NB4 (cell line): ENCODE measurements around the gene STOML3.

ENCODE experiments used
- POLR2A ChIP-seq: IDR thresholded peaks from 2 replicates; pipeline ENCODE4 v1.6.1; 2011; ENCODE audit warnings: mild to moderate bottlenecking; ENCODE audit not compliant: insufficient read length; ENCODE audit errors: extremely low read depth
- TF ChIP-seq, protein P1 (sequence below): IDR thresholded peaks from one replicate; pipeline ENCODE4 v1.5.1; 2012; ENCODE audit warnings: low read depth, low read length

DNA sequence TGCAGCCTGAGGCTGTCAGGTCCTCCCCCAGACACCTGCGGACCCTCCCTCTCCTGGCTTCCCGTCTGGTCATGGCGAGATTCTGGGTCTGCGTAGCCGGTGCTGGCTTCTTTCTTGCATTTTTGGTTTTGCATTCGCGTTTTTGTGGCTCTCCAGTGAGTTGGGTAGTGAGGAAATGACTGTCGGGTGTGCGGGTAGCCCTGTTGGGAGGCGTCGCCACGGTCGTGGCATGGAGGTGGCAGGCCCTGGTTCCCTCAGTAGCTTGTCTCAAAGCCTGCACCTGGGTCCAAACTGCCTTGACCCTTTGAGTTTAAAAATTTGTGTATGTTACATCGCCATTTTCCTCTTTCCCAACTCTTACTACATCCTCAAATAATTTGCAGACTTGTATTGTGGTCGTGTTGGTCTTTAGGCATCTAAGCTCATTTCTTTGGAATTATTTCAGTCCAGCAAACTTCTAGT is 48.0 kb upstream of the STOML3 start:
- TF ChIP-seq, protein P1, sequence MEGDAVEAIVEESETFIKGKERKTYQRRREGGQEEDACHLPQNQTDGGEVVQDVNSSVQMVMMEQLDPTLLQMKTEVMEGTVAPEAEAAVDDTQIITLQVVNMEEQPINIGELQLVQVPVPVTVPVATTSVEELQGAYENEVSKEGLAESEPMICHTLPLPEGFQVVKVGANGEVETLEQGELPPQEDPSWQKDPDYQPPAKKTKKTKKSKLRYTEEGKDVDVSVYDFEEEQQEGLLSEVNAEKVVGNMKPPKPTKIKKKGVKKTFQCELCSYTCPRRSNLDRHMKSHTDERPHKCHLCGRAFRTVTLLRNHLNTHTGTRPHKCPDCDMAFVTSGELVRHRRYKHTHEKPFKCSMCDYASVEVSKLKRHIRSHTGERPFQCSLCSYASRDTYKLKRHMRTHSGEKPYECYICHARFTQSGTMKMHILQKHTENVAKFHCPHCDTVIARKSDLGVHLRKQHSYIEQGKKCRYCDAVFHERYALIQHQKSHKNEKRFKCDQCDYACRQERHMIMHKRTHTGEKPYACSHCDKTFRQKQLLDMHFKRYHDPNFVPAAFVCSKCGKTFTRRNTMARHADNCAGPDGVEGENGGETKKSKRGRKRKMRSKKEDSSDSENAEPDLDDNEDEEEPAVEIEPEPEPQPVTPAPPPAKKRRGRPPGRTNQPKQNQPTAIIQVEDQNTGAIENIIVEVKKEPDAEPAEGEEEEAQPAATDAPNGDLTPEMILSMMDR, result no peak
- TF ChIP-seq POLR2A, result no peak
